GM19455 (cell line): ENCODE results near the gene FKBP2.

Experiments
- ATAC-seq: cut with Tn5 transposase; IDR thresholded peaks from one replicate; pipeline ENCODE4 v1.9.1; 2021; ENCODE audit not compliant: unreplicated experiment

The FKBP2 gene

GRCh38 chr11:64240435-64241240 lies at the start of gene FKBP2:
Gene FKBP2, plus strand, starts transcription at chr11:64241095. Its CDS starts 1,293 bp downstream, at chr11:64242388.
- peak; percentile 51 for ATAC-seq

DNA sequence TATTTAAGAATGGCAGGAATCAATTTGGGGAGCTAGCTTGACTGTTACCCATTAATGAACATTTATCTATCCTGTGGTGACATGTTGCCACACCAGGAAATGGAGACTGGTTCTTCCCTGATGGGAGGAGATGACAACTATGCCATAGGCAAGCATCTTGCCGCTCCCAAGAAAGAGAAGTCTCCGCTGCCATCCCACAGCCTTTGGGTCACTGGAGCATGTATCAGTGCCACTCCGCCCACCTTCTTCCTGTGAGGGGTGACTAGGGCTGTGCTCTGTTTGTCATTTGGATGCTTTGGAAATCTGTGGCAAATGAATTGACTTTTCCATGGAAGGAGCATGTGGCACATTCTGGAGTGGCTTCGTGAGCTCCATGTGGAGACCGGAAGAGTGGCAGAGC lies 48.5 kb upstream of the FKBP2 start:
- no peak for ATAC-seq

- no peak for ATAC-seq
These were observed 44.3 kb upstream of the FKBP2 start for GRCh38 chr11:64196626-64197025.

DNA sequence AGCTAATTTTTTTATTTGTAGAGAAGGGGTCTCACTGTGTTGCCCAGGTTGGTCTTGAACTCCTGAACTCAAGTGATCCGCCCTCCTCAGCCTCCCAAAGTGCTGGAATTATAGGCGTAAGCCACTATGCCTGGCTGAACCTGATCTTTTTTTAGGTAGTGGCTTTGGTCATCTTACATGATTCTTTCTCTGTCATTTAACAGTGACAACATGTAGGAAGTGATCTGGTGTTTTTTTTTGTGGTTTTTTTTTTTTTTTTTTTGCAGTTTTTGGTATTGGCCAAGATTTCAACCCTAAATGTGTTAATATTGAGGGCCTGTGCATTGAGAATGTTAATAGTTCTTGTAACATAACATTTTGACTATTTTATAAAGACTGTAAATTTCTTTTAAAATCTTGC lies 42.4 kb upstream of the FKBP2 start:
- ATAC-seq: no peak

DNA sequence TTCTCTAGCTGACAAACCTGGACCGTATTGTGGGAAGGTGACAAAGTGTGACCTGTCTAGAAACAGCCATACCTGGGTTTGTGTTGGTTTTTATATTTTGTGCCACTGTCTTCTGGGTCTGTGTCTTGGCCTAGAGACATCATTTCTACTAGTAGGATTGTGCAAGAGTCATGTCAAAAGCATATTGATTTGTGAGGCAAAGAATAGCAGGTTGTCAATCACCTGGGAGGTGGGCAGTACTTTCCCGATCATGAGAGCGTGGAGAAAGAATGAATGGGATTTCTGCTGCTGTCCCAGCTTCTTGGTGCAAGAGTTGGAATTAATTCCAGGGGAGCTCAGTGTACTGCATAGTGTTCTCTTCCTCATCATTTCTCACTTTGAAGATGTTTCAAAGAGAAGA lies 39.4 kb upstream of the FKBP2 start:
- ATAC-seq: no peak

DNA sequence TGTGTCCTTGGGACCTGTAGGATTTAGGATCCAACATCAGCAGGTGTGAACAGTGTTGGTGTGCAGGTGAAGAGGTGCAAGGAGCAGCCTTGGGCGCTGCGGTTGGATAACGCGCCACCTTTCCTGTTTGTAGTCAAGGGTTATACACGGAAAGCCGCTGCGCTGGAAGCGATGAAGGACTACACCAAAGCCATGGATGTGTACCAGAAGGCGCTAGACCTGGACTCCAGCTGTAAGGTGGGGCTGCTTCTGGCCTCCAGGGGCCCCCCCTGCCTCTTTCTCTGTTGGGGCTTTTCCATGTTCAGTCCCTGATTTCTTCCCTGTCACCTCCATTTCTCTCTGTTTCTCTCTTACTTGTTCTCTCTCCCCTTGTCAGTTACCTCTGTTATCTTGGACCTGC lies 37.9 kb upstream of the FKBP2 start:
- no peak for ATAC-seq

- ATAC-seq: no peak
These were observed 37.3 kb upstream of the FKBP2 start for GRCh38 chr11:64203421-64204079.

GRCh38 chr11:64204080-64204440 lies 36.8 kb upstream of the FKBP2 start:
- ATAC-seq: no peak

GRCh38 chr11:64204464-64204989 lies 36.4 kb upstream of the FKBP2 start:
- ATAC-seq: no peak

- no peak for ATAC-seq
These were observed 34.2 kb upstream of the FKBP2 start, which contains the start of gene FERMT3 for GRCh38 chr11:64206457-64207255. Gene FERMT3, plus strand, starts transcription at chr11:64206721. Its CDS starts 644 bp downstream, at chr11:64207365.

GRCh38 chr11:64207256-64208085 lies 33.4 kb upstream of the FKBP2 start:
- peak; percentile 60 for ATAC-seq

DNA sequence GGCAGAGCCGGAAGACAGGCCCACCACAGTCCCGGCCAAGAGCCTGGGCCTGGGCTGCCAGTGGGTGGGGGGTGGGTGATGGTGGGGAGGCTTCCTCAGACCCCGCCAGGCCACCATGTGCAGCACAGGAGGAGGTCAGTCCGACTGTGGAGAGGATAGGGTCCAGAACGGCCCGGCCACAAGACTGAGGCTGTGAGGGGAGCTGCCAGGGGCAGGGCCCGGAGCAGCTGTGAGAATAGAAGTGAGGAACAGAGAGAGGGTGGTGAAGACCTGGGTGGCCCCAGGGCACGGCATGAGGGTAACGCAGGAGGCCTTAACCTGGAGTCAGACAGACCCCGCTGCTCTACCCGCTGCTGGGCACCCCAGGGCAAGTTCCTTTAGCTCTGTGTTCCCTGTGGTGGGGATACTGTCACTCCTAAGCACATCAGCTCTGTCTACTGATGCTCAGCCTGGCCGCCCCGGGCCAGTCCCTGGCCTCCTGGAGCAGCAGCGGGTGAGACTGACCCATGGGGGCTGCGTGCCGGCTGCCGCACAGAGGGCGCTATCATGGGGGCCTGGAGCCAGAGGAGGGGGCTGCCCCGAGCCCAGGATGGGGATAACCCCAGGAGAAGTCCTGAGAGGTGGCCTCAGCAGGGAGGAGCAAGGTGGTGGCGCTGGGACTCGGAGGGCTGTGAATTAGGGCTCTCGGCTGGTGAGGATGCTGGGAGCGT lies 32.7 kb upstream of the FKBP2 start:
- ATAC-seq: peak; percentile 2

- ATAC-seq: no peak
These were observed 31.9 kb upstream of the FKBP2 start for GRCh38 chr11:64208796-64209562.

- no peak for ATAC-seq
These were observed 31.4 kb upstream of the FKBP2 start for GRCh38 chr11:64209563-64209843.

- no peak for ATAC-seq
These were observed 30.4 kb upstream of the FKBP2 start for GRCh38 chr11:64210301-64211020.

- no peak for ATAC-seq
These were observed 29.6 kb upstream of the FKBP2 start for GRCh38 chr11:64211181-64211872.

GRCh38 chr11:64216879-64217278 lies 24.0 kb upstream of the FKBP2 start:
- ATAC-seq: no peak
